Smooth muscle cell (in vitro differentiated cells): Measurements from ENCODE around the gene CTCF. TPM values are rescaled to one million over a fixed set of nuclear protein-coding genes. Genes with fewer than 3 reads are reported as not detected.

Experiments used
- DNase-seq: peaks from one replicate; lab custom pipeline; 2025; ENCODE audit not compliant: unreplicated experiment; lab: John Stamatoyannopoulos, UW
- H2AFZ ChIP-seq: fragments of 200-600 bp; sonication (generic); 2 replicates; pipeline ENCODE4 v1.6.0; 2016; ENCODE audit warnings: antibody characterized with exemption, low read depth, mild to moderate bottlenecking
- H3F3A ChIP-seq: fragments of 200-600 bp; sonication (generic); 2 replicates; pipeline ENCODE4 v1.6.0; 2017; ENCODE audit warnings: antibody characterized with exemption, low read depth
- H3K27ac ChIP-seq: fragments of 200-600 bp; sonication (generic); 2 replicates; pipeline ENCODE4 v1.5.1; 2016; ENCODE audit warnings: low read depth, mild to moderate bottlenecking
- H3K27me3 ChIP-seq: fragments of 200-600 bp; sonication (generic); 2 replicates; pipeline ENCODE4 v1.6.1; 2016; ENCODE audit warnings: low read depth, mild to moderate bottlenecking
- H3K36me3 ChIP-seq: fragments of 200-600 bp; sonication (generic); 2 replicates; pipeline ENCODE4 v1.5.1; 2016; ENCODE audit warnings: low read depth
- H3K4me1 ChIP-seq: fragments of 200-600 bp; sonication (generic); 2 replicates; pipeline ENCODE4 v1.5.1; 2016; ENCODE audit warnings: low read depth
- H3K4me2 ChIP-seq: fragments of 200-600 bp; sonication (generic); 2 replicates; pipeline ENCODE4 v1.6.0; 2016; ENCODE audit warnings: mild to moderate bottlenecking
- H3K4me3 ChIP-seq: fragments of 200-600 bp; sonication (generic); 2 replicates; pipeline ENCODE4 v1.5.1; 2016; ENCODE audit warnings: mild to moderate bottlenecking
- H3K79me2 ChIP-seq: fragments of 200-600 bp; sonication (generic); 2 replicates; pipeline ENCODE4 v1.6.0; 2016; ENCODE audit warnings: low read depth, mild to moderate bottlenecking
- H3K9ac ChIP-seq: fragments of 200-600 bp; sonication (generic); 2 replicates; pipeline ENCODE4 v1.6.0; 2016; ENCODE audit warnings: low read depth
- H3K9me3 ChIP-seq: fragments of 200-600 bp; sonication (generic); replicated peaks from 2 replicates; pipeline ENCODE4 v1.5.1; 2016; ENCODE audit warnings: low read depth
- H4K20me1 ChIP-seq: fragments of 200-600 bp; sonication (generic); 2 replicates; pipeline ENCODE4 v1.6.0; 2016; ENCODE audit warnings: low read depth
- CTCF ChIP-seq: fragments of 200-600 bp; sonication (generic); IDR thresholded peaks from 2 replicates; pipeline ENCODE4 v1.5.1; 2017; ENCODE audit warnings: borderline replicate concordance, mild to moderate bottlenecking, antibody characterized with exemption; ENCODE audit not compliant: insufficient read depth, poor library complexity, severe bottlenecking
- WGBS: methylation state at CpG from one replicate; pipeline ENCODE4 v1.1.7; 2016; ENCODE audit warnings: low lambda C conversion rate; 5-methylcytosine and 5-hydroxymethylcytosine counted together
- polyA plus RNA-seq: library from polyadenylated mRNA; unstranded; fragments of >200 nt; fragmentation: Nextera tagmentation; extraction: Ambion mirVana; gene quantifications from 2 replicates; pipeline ENCODE4 v1.2.1, GENCODE V29; 2016
- total RNA-seq: library from RNA; depleted of rRNA; stranded (reverse); fragments of >200 nt; gene quantifications from 2 replicates; pipeline ENCODE4 v1.2.3, GENCODE V29; 2014

CTCF gene
- total and polyA plus RNA-seq, 2 experiments from 2014 or later = 28.4 to 32.4 TPM

GRCh38 chr16:67636713-67637112 lies 74.4 kb downstream of the CTCF start:
- Histone ChIP-seq H3K27ac (no peak overlapping the region), H3K79me2 (no peaks in the 10 kb centered on the region), H3K4me3 (no peak overlapping the region), H2AFZ (no peak overlapping the region), H3K27me3 (no peaks in the 10 kb centered on the region), H3K36me3 (peaks cover 10% of the 10 kb centered on the region), H3F3A (no peaks in the 10 kb centered on the region), H3K4me2 (no peak overlapping the region), H3K9me3 (no peaks in the 10 kb centered on the region), H4K20me1 (peaks cover 13% of the 10 kb centered on the region), H3K9ac (no peak overlapping the region), H3K4me1 (no peaks in the 10 kb centered on the region)
- no peak for TF ChIP-seq CTCF
- 98% methylated on average over 8 of the region's 8 CpGs for WGBS
- DNase-seq = no peak

- H2AFZ ChIP-seq = no peak overlapping the region
- no peak overlapping the region for H3K4me3 ChIP-seq
- DNase-seq = no peak
- H3K9ac ChIP-seq = no peak overlapping the region
- no peak overlapping the region for H3K27ac ChIP-seq
- H3K4me2 ChIP-seq = no peak overlapping the region
- peaks cover 10% of the 10 kb centered on the region for H3K36me3 ChIP-seq
- H4K20me1 ChIP-seq = peaks cover 13% of the 10 kb centered on the region
- no peaks in the 10 kb centered on the region for H3K9me3 ChIP-seq
- no peaks in the 10 kb centered on the region for H3K27me3 ChIP-seq
- no peaks in the 10 kb centered on the region for H3K79me2 ChIP-seq
- no peak for TF ChIP-seq CTCF
- H3K4me1 ChIP-seq = no peaks in the 10 kb centered on the region
- H3F3A ChIP-seq = no peaks in the 10 kb centered on the region
- WGBS = 96% methylated on average over 12 of the region's 12 CpGs
Observed at GRCh38 chr16:67637625-67638024, 75.3 kb downstream of the CTCF start.

GRCh38 chr16:67641779-67642708 lies 79.7 kb downstream of the CTCF start:
- H2AFZ ChIP-seq = no peak overlapping the region
- 81% methylated on average over 10 of the region's 10 CpGs for WGBS
- H4K20me1 ChIP-seq = no peaks in the 10 kb centered on the region
- no peak for TF ChIP-seq CTCF
- no peak overlapping the region for H3K27ac ChIP-seq
- no peaks in the 10 kb centered on the region for H3K4me1 ChIP-seq
- peaks cover 10% of the 10 kb centered on the region for H3K36me3 ChIP-seq
- H3K4me3 ChIP-seq = no peak overlapping the region
- no peak overlapping the region for H3K4me2 ChIP-seq
- no peak for DNase-seq
- H3K9ac ChIP-seq = no peak overlapping the region
- peaks cover 28% of the 10 kb centered on the region for H3K27me3 ChIP-seq
- H3K9me3 ChIP-seq = no peaks in the 10 kb centered on the region
- no peaks in the 10 kb centered on the region for H3K79me2 ChIP-seq
- H3F3A ChIP-seq = no peaks in the 10 kb centered on the region
